SK-N-SH (cell line): ENCODE data around the gene KPNA4. TPM values are rescaled to one million over a fixed set of nuclear protein-coding genes. Genes with fewer than 3 reads are reported as not detected.

ENCODE experiments used
- CTCF ChIA-PET: fragments of 300-600, 350-600 bp; formaldehyde crosslinking; extraction: SDS; loops from one replicate; lab custom pipeline; 2021; lab: Yijun Ruan, JAX
- POLR2A ChIA-PET: fragments of 350-600 bp; sonication (Branson Sonifier 250); formaldehyde crosslinking; extraction: SDS; loops from one replicate; lab custom pipeline; 2020; ENCODE audit warnings: antibody characterized with exemption, inconsistent platforms; lab: Yijun Ruan, JAX
- DNase-seq: peaks from one replicate; pipeline ENCODE4 v3.0.0; 2012
- H2AFZ ChIP-seq: fragments of 200-600 bp; sonication (generic); 2 replicates; pipeline ENCODE4 v1.8.1; 2016; ENCODE audit warnings: antibody characterized with exemption, mild to moderate bottlenecking, low read depth
- H3F3A ChIP-seq: fragments of 200-600 bp; sonication (generic); replicated peaks from 2 replicates; pipeline ENCODE3; 2016; ENCODE audit warnings: antibody characterized with exemption, mild to moderate bottlenecking; ENCODE audit not compliant: insufficient read depth
- H3K27ac ChIP-seq, 2 experiments: fragments of 200-500 bp in 1 of 2; fragments of 200-600 bp in 1 of 2; sonication (Bioruptor generic) in 1 of 2; sonication (generic), shearing (Covaris generic) in 1 of 2; 2 replicates each; pipeline versions ENCODE4 v1.5.1 to v1.6.1; 2014 to 2016; ENCODE audit warnings: low read depth in 2 of 2, inconsistent platforms in 1 of 2, low read length in 1 of 2, mild to moderate bottlenecking in 1 of 2, mixed read lengths in 1 of 2
- H3K27me3 ChIP-seq: fragments of 200-600 bp; sonication (generic), shearing (Covaris generic); 2 replicates; pipeline ENCODE4 v1.6.1; 2016; ENCODE audit warnings: mixed run types; ENCODE audit not compliant: insufficient read depth
- H3K36me3 ChIP-seq, 2 experiments: fragments of 200-500 bp in 1 of 2; fragments of 200-600 bp in 1 of 2; sonication (Bioruptor generic) in 1 of 2; sonication (generic) in 1 of 2; replicated peaks in 1 of 2; 2 replicates each; pipeline versions ENCODE3 to v1.5.1; 2014 to 2016; ENCODE audit warnings: low read length in 1 of 2, mild to moderate bottlenecking in 1 of 2; ENCODE audit not compliant: insufficient read depth in 2 of 2, control insufficient read depth in 1 of 2
- H3K4me1 ChIP-seq, 2 experiments: fragments of 200-500 bp in 1 of 2; fragments of 200-600 bp in 1 of 2; sonication (Bioruptor generic) in 1 of 2; sonication (generic), shearing (Covaris generic) in 1 of 2; 2 replicates each; pipeline versions ENCODE4 v1.5.1 to v1.6.1; 2014 to 2016; ENCODE audit warnings: low read depth in 1 of 2, low read length in 1 of 2, mixed run types in 1 of 2; ENCODE audit not compliant: insufficient read depth in 2 of 2, control insufficient read depth in 1 of 2
- H3K4me2 ChIP-seq: fragments of 200-600 bp; sonication (generic), shearing (Covaris generic); 2 replicates; pipeline ENCODE4 v1.6.1; 2017; ENCODE audit warnings: mixed run types
- H3K4me3 ChIP-seq, 2 experiments: fragments of 200-500 bp in 1 of 2; fragments of 200-600 bp in 1 of 2; sonication (Bioruptor generic) in 1 of 2; sonication (generic), shearing (Covaris generic) in 1 of 2; 2 replicates each; pipeline versions ENCODE4 v1.5.1 to v1.8.1; 2014 to 2016; ENCODE audit warnings: low read depth in 2 of 2, inconsistent platforms in 1 of 2, low read length in 1 of 2, mild to moderate bottlenecking in 1 of 2, mixed read lengths in 1 of 2, moderate library complexity in 1 of 2
- H3K79me2 ChIP-seq: fragments of 200-600 bp; sonication (generic); 2 replicates; pipeline ENCODE4 v1.8.1; 2017; ENCODE audit warnings: mild to moderate bottlenecking; ENCODE audit not compliant: insufficient read depth
- H3K9ac ChIP-seq: fragments of 200-600 bp; sonication (generic); 2 replicates; pipeline ENCODE4 v1.6.1; 2017; ENCODE audit warnings: mixed run types
- H3K9me2 ChIP-seq: fragments of 200-600 bp; sonication (generic); 2 replicates; pipeline ENCODE4 v1.6.1; 2017; ENCODE audit warnings: mixed run types
- H3K9me3 ChIP-seq: fragments of 200-600 bp; sonication (generic); 2 replicates; pipeline ENCODE4 v1.6.1; 2017; ENCODE audit warnings: mixed run types, mild to moderate bottlenecking, moderate library complexity
- H4K20me1 ChIP-seq: fragments of 200-600 bp; sonication (generic); 2 replicates; pipeline ENCODE4 v1.6.1; 2017; ENCODE audit warnings: mild to moderate bottlenecking, mixed run types; ENCODE audit not compliant: insufficient read depth
- EP300 ChIP-seq, 2 experiments: IDR thresholded peaks; 2 replicates each; pipeline versions ENCODE4 v1.4.0 to v1.6.1; 2012; ENCODE audit warnings: borderline replicate concordance in 1 of 2, low read depth in 1 of 2, low read length in 1 of 2
- GABPA ChIP-seq: IDR thresholded peaks from 2 replicates; pipeline ENCODE4 v1.4.0; 2012; ENCODE audit warnings: low read depth, mild to moderate bottlenecking
- MEF2A ChIP-seq: IDR thresholded peaks from 2 replicates; pipeline ENCODE4 v1.4.0; 2012; ENCODE audit warnings: low read depth, borderline replicate concordance
- MXI1 ChIP-seq: IDR thresholded peaks from 2 replicates; pipeline ENCODE4 v1.6.1; 2012; ENCODE audit warnings: mild to moderate bottlenecking, low read depth, low read length, improper control_type of control experiment
- NFIC ChIP-seq: IDR thresholded peaks from 2 replicates; pipeline ENCODE4 v1.4.0; 2012; ENCODE audit warnings: borderline replicate concordance
- NRF1 ChIP-seq: IDR thresholded peaks from 2 replicates; pipeline ENCODE4 v1.6.1; 2012; ENCODE audit warnings: low read depth, mild to moderate bottlenecking, low read length
- POLR2AphosphoS5 ChIP-seq: IDR thresholded peaks from 2 replicates; pipeline ENCODE4 v1.6.1; 2012; ENCODE audit warnings: low read depth, low read length
- RFX5 ChIP-seq: IDR thresholded peaks from 2 replicates; pipeline ENCODE4 v1.6.1; 2012; ENCODE audit warnings: mild to moderate bottlenecking, improper control_type of control experiment, low read length
- RXRA ChIP-seq: IDR thresholded peaks from 2 replicates; pipeline ENCODE4 v1.4.0; 2012; ENCODE audit warnings: low read depth, mild to moderate bottlenecking, borderline replicate concordance
- YY1 ChIP-seq: IDR thresholded peaks from 2 replicates; pipeline ENCODE4 v1.4.0; 2012; ENCODE audit warnings: low read depth, mild to moderate bottlenecking
- WGBS: methylation state at CpG from one replicate; pipeline ENCODE4 v1.1.6; 2017; ENCODE audit warnings: low lambda C conversion rate; 5-methylcytosine and 5-hydroxymethylcytosine counted together
- polyA plus RNA-seq, 3 experiments: library from polyadenylated mRNA; depleted of rRNA; stranded (reverse); fragments of >200 nt; gene quantifications; 2 replicates each; pipeline ENCODE4 v1.2.3, GENCODE V29; 2012
- TF ChIP-seq, protein P1 (sequence below): IDR thresholded peaks from 2 replicates; pipeline ENCODE4; 2012
- TF ChIP-seq, protein P2 (sequence below): IDR thresholded peaks from 2 replicates; pipeline ENCODE4 v1.4.0; 2012; ENCODE audit warnings: low read depth, borderline replicate concordance
- TF ChIP-seq, protein P3 (sequence below): IDR thresholded peaks from 2 replicates; pipeline ENCODE4 v1.4.0; 2012; ENCODE audit warnings: low read depth
- TF ChIP-seq, protein P4 (sequence below): IDR thresholded peaks from 2 replicates; pipeline ENCODE4 v1.4.0; 2012; ENCODE audit warnings: low read depth, borderline replicate concordance
- TF ChIP-seq, protein P5 (sequence below): fragments of 200-600 bp; sonication (generic); IDR thresholded peaks from 2 replicates; pipeline ENCODE4 v1.6.1; 2017; ENCODE audit warnings: antibody characterized with exemption, mild to moderate bottlenecking, moderate library complexity

KPNA4 gene
- polyA plus RNA-seq, 1 of the 3 experiments (the other 2 are of a cell fraction) = 7.4 TPM

DNA sequence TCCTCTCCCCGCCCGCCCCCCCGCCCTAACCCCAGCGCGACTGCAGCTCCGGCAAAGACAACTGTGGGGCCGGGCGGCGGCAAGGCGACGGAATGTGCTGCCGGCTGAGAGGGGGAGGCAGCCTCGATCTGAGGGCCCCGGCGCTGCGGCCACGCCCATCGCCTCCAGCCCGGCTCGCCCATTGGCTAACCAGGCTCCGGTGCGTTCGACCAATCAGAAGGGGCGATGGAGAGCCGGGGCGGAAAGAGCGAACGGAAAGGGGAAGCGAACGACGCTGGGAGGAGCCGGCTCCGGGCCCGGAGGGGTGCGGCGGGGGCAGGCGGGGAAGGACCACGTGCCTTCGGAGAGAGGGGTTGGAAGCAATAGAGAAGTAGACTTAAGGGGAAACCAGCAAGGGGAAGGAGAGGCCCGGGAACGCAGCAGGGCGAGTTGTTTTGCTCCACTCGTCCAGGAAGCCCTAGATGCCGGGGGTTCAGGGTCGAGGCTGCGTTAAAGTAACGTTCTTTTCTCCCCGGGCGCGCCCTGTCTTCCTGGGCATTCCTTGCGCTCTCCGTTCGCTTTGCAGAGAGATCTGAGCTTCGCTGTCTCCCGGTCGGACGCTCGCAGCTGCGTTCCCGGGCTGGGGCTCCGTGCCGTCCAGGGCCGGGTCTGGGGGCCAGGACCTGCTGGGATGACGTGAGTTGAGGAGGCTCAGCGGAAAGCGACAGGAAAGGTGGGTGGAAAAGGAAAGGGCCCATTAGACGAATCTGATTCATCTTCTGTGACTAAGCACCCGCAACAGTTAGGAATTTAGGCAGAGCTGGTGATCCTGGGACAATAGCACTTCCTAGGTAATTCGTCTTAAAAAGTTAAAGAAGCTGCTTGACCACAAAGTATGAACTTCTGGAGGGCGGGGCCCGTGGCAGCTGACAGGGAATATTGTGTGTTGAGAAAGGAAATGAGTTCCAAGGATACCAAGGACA is at the start of gene KPNA4 (continued):
- TF ChIP-seq GABPA = peak; percentile 66; the same call in 1 of the 2 replicates
- peak; percentile 4 to 50; a peak in 1 of 4 replicates for TF ChIP-seq EP300 (IDR thresholded peaks at IDR 0.05; ENCODE audit: borderline replicate concordance in 1 of 2, low read depth in 1 of 2, low read length in 1 of 2)
- TF ChIP-seq, protein P1, sequence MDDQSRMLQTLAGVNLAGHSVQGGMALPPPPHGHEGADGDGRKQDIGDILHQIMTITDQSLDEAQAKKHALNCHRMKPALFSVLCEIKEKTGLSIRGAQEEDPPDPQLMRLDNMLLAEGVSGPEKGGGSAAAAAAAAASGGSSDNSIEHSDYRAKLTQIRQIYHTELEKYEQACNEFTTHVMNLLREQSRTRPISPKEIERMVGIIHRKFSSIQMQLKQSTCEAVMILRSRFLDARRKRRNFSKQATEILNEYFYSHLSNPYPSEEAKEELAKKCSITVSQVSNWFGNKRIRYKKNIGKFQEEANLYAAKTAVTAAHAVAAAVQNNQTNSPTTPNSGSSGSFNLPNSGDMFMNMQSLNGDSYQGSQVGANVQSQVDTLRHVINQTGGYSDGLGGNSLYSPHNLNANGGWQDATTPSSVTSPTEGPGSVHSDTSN = peak; percentile 45
- TF ChIP-seq MXI1 = peak; percentile 98
- TF ChIP-seq, protein P2, sequence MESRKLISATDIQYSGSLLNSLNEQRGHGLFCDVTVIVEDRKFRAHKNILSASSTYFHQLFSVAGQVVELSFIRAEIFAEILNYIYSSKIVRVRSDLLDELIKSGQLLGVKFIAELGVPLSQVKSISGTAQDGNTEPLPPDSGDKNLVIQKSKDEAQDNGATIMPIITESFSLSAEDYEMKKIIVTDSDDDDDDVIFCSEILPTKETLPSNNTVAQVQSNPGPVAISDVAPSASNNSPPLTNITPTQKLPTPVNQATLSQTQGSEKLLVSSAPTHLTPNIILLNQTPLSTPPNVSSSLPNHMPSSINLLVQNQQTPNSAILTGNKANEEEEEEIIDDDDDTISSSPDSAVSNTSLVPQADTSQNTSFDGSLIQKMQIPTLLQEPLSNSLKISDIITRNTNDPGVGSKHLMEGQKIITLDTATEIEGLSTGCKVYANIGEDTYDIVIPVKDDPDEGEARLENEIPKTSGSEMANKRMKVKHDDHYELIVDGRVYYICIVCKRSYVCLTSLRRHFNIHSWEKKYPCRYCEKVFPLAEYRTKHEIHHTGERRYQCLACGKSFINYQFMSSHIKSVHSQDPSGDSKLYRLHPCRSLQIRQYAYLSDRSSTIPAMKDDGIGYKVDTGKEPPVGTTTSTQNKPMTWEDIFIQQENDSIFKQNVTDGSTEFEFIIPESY = no peak
- no peak; the same call in 1 of the 2 replicates for TF ChIP-seq RXRA
- TF ChIP-seq, protein P3, sequence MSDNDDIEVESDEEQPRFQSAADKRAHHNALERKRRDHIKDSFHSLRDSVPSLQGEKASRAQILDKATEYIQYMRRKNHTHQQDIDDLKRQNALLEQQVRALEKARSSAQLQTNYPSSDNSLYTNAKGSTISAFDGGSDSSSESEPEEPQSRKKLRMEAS = peak; percentile 99
- TF ChIP-seq NRF1 = no peak
- TF ChIP-seq NFIC = no peak; the same call in none of the 2 replicates
- no peak; the same call in 1 of the 2 replicates for TF ChIP-seq MEF2A
- TF ChIP-seq, all 33 proteins: peak for 18

DNA sequence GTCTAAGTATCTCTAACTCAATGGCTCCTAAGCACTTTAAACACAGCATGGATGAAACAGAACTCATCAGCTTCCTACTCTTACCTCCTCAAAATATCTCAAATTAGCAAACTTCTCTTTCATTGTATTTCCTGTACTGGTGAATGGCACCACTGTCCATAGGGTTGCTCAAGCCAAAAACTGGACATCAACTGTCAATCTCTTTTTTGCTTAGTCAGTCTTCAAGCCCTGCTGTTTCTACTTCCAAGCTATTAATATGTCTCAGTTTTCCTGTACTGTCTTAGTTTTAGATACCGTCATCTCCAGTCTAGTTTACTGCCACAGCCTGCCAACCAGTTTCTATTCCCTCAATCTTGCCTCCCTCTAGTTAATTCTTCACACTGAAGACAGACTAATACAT is 48.3 kb upstream of the KPNA4 start:
- CTCF ChIA-PET = no interaction called here
- Histone ChIP-seq H3K4me2 (no peak overlapping the region), H4K20me1 (no peaks in the 10 kb centered on the region), H3K79me2 (no peaks in the 10 kb centered on the region), H3K9ac (no peak overlapping the region), H2AFZ (no peak overlapping the region), H3K9me2 (no peaks in the 10 kb centered on the region), H3K4me3 (no peak overlapping the region), H3K4me1 (peaks cover 0 to 4% of the 10 kb centered on the region in 2 experiments; a peak in 1 of 4 replicates), H3K27ac (no peak overlapping the region), H3F3A (no peaks in the 10 kb centered on the region), H3K36me3 (no peaks in the 10 kb centered on the region), H3K27me3 (peaks cover 10% of the 10 kb centered on the region; the same call in 1 of the 2 replicates), H3K9me3 (no peaks in the 10 kb centered on the region)
- TF ChIP-seq, protein P4, sequence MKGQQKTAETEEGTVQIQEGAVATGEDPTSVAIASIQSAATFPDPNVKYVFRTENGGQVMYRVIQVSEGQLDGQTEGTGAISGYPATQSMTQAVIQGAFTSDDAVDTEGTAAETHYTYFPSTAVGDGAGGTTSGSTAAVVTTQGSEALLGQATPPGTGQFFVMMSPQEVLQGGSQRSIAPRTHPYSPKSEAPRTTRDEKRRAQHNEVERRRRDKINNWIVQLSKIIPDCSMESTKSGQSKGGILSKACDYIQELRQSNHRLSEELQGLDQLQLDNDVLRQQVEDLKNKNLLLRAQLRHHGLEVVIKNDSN = no peak
- TF ChIP-seq, protein P5, sequence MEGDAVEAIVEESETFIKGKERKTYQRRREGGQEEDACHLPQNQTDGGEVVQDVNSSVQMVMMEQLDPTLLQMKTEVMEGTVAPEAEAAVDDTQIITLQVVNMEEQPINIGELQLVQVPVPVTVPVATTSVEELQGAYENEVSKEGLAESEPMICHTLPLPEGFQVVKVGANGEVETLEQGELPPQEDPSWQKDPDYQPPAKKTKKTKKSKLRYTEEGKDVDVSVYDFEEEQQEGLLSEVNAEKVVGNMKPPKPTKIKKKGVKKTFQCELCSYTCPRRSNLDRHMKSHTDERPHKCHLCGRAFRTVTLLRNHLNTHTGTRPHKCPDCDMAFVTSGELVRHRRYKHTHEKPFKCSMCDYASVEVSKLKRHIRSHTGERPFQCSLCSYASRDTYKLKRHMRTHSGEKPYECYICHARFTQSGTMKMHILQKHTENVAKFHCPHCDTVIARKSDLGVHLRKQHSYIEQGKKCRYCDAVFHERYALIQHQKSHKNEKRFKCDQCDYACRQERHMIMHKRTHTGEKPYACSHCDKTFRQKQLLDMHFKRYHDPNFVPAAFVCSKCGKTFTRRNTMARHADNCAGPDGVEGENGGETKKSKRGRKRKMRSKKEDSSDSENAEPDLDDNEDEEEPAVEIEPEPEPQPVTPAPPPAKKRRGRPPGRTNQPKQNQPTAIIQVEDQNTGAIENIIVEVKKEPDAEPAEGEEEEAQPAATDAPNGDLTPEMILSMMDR = no peak
- TF ChIP-seq RFX5 = no peak
- no peak for TF ChIP-seq YY1
- no peak for TF ChIP-seq POLR2AphosphoS5
- POLR2A ChIA-PET = no interaction called here
- WGBS = 80% methylated on average over 1 of the region's 1 CpG
- DNase-seq = no peak
